ENCODE data around the gene LRGUK. TPM values are rescaled to one million over a fixed set of nuclear protein-coding genes. Genes with fewer than 3 reads are reported as not detected.

LRGUK gene
- total and polyA plus RNA-seq, 2 of the 8 experiments (the other 6 are each of a cell fraction or from before 2014, with no cell fraction given): 1.5 to 3.6 TPM

DNA sequence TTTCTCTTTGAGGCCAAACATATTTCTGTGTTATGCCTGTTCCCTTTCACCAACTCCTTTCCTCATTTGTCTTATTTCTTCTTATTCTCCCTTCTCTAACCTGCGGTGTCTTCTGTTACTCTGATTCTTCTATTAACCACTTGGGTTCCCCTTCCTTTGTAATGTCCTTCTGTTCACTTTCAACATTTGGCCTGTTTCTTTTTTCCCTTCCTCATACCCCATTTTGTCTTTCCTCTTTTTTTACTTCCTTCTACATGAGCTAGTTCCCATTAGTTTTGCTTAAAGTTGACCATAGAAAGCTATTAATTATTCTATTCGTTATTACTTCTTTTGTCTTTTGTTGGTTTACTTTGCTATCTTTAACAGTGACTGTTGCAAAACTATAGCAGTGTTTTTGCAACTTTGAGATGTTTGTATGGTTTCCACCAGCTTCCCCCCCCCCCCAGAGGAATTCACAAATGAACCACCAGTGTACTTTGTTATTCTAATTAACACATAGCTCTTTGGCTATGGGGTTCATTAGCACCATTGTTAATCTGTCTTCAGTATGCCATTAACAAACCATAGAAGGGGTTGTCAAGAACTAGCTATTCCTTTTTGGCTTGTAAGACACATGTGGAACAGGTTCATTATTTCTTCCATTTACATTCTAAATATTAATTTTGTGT is 2.9 kb downstream of the LRGUK start (continued):
- TF ChIP-seq, protein P1, sequence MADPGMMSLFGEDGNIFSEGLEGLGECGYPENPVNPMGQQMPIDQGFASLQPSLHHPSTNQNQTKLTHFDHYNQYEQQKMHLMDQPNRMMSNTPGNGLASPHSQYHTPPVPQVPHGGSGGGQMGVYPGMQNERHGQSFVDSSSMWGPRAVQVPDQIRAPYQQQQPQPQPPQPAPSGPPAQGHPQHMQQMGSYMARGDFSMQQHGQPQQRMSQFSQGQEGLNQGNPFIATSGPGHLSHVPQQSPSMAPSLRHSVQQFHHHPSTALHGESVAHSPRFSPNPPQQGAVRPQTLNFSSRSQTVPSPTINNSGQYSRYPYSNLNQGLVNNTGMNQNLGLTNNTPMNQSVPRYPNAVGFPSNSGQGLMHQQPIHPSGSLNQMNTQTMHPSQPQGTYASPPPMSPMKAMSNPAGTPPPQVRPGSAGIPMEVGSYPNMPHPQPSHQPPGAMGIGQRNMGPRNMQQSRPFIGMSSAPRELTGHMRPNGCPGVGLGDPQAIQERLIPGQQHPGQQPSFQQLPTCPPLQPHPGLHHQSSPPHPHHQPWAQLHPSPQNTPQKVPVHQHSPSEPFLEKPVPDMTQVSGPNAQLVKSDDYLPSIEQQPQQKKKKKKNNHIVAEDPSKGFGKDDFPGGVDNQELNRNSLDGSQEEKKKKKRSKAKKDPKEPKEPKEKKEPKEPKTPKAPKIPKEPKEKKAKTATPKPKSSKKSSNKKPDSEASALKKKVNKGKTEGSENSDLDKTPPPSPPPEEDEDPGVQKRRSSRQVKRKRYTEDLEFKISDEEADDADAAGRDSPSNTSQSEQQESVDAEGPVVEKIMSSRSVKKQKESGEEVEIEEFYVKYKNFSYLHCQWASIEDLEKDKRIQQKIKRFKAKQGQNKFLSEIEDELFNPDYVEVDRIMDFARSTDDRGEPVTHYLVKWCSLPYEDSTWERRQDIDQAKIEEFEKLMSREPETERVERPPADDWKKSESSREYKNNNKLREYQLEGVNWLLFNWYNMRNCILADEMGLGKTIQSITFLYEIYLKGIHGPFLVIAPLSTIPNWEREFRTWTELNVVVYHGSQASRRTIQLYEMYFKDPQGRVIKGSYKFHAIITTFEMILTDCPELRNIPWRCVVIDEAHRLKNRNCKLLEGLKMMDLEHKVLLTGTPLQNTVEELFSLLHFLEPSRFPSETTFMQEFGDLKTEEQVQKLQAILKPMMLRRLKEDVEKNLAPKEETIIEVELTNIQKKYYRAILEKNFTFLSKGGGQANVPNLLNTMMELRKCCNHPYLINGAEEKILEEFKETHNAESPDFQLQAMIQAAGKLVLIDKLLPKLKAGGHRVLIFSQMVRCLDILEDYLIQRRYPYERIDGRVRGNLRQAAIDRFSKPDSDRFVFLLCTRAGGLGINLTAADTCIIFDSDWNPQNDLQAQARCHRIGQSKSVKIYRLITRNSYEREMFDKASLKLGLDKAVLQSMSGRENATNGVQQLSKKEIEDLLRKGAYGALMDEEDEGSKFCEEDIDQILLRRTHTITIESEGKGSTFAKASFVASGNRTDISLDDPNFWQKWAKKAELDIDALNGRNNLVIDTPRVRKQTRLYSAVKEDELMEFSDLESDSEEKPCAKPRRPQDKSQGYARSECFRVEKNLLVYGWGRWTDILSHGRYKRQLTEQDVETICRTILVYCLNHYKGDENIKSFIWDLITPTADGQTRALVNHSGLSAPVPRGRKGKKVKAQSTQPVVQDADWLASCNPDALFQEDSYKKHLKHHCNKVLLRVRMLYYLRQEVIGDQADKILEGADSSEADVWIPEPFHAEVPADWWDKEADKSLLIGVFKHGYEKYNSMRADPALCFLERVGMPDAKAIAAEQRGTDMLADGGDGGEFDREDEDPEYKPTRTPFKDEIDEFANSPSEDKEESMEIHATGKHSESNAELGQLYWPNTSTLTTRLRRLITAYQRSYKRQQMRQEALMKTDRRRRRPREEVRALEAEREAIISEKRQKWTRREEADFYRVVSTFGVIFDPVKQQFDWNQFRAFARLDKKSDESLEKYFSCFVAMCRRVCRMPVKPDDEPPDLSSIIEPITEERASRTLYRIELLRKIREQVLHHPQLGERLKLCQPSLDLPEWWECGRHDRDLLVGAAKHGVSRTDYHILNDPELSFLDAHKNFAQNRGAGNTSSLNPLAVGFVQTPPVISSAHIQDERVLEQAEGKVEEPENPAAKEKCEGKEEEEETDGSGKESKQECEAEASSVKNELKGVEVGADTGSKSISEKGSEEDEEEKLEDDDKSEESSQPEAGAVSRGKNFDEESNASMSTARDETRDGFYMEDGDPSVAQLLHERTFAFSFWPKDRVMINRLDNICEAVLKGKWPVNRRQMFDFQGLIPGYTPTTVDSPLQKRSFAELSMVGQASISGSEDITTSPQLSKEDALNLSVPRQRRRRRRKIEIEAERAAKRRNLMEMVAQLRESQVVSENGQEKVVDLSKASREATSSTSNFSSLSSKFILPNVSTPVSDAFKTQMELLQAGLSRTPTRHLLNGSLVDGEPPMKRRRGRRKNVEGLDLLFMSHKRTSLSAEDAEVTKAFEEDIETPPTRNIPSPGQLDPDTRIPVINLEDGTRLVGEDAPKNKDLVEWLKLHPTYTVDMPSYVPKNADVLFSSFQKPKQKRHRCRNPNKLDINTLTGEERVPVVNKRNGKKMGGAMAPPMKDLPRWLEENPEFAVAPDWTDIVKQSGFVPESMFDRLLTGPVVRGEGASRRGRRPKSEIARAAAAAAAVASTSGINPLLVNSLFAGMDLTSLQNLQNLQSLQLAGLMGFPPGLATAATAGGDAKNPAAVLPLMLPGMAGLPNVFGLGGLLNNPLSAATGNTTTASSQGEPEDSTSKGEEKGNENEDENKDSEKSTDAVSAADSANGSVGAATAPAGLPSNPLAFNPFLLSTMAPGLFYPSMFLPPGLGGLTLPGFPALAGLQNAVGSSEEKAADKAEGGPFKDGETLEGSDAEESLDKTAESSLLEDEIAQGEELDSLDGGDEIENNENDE (IDR thresholded peaks at IDR 0.05; ENCODE audit: insufficient replicate concordance, low read length): peak; percentile 83
- TF ChIP-seq FOSL1 (IDR thresholded peaks at IDR 0.05; ENCODE audit: insufficient read depth, low read depth, low read length) (no peak), CEBPB (IDR thresholded peaks at IDR 0.05; ENCODE audit: low read depth, low read length) (0 out of 2 replicates have a peak, but pooled peaks have one; percentile 3), TAF1 (IDR thresholded peaks at IDR 0.05; ENCODE audit: low read depth, low read length) (no peak), CHD1 (IDR thresholded peaks at IDR 0.05; ENCODE audit: low read depth, low read length) (no peak), POU5F1 (IDR thresholded peaks at IDR 0.05; ENCODE audit: low read depth, low read length) (peak; percentile 47; the same call in 1 of the 2 replicates), TEAD4 (IDR thresholded peaks at IDR 0.05; ENCODE audit: low read depth, low read length) (peak; percentile 83), KDM5A (IDR thresholded peaks at IDR 0.05; ENCODE audit: low read length) (no peak)
